IMR-90 (cell line): ENCODE measurements around the gene GPR176. TPM values are rescaled to one million over a fixed set of nuclear protein-coding genes. Genes with fewer than 3 reads are reported as not detected.
"Not testable (repeated sequence)": the region's sequence is repeated elsewhere in the genome, so short reads cannot be mapped to it uniquely, and the experiment has no call there.

Experiments
- ATAC-seq: fragments of 200-7000 bp; cut with Tn5 transposase; 2 replicates; pipeline ENCODE4 v1.9.1; 2020; ENCODE audit warnings: low read depth, mild to moderate bottlenecking, moderate library complexity
- BruUV-seq: library from RNA; stranded (reverse); fragments of 400-500 nt; replicated peaks from 2 replicates; lab custom pipeline; 2021; lab: Mats Ljungman, UMichigan
- CTCF ChIA-PET: fragments of 300-600 bp; formaldehyde crosslinking; extraction: SDS; loops from one replicate; lab custom pipeline; 2021; ENCODE audit warnings: antibody characterized with exemption; lab: Yijun Ruan, JAX
- POLR2A ChIA-PET: fragments of 300-600 bp; sonication (Branson Sonifier 250); formaldehyde crosslinking; loops from one replicate; lab custom pipeline; 2022; ENCODE audit warnings: antibody characterized with exemption; ENCODE audit not compliant: unreplicated experiment; lab: Charles Lee
- DNase-seq: peaks from one replicate; pipeline ENCODE4 v3.0.0; 2013
- H2AFZ ChIP-seq: replicated peaks from 2 replicates; pipeline ENCODE3; 2013; ENCODE audit warnings: low read length, mild to moderate bottlenecking; ENCODE audit not compliant: poor library complexity
- H2AK5ac ChIP-seq: 2 replicates; pipeline ENCODE4 v1.6.1; 2013; ENCODE audit warnings: low read depth, low read length, inconsistent platforms
- H2AK9ac ChIP-seq: replicated peaks from 2 replicates; pipeline ENCODE3; 2013; ENCODE audit warnings: mild to moderate bottlenecking, low read depth, low read length, moderate library complexity; ENCODE audit not compliant: poor library complexity
- H2BK120ac ChIP-seq: 2 replicates; pipeline ENCODE4 v1.6.1; 2013; ENCODE audit warnings: low read depth, low read length, inconsistent platforms
- H2BK15ac ChIP-seq: 3 replicates; pipeline ENCODE4 v1.6.1; 2013; ENCODE audit warnings: low read depth, low read length, inconsistent platforms
- H2BK20ac ChIP-seq: 2 replicates; pipeline ENCODE4 v1.6.1; 2013; ENCODE audit warnings: low read depth, mild to moderate bottlenecking, inconsistent platforms, low read length, moderate library complexity
- H2BK5ac ChIP-seq: 2 replicates; pipeline ENCODE4 v1.6.1; 2013; ENCODE audit warnings: mild to moderate bottlenecking, low read depth, low read length, inconsistent platforms; ENCODE audit not compliant: poor library complexity, severe bottlenecking
- H3K14ac ChIP-seq: replicated peaks from 2 replicates; pipeline ENCODE4 v1.6.1; 2013; ENCODE audit warnings: low read depth, low read length, inconsistent platforms
- H3K18ac ChIP-seq: 2 replicates; pipeline ENCODE4 v1.6.1; 2013; ENCODE audit warnings: low read depth, low read length, control low read depth
- H3K23ac ChIP-seq: 2 replicates; pipeline ENCODE4 v1.6.1; 2013; ENCODE audit warnings: low read depth, low read length, inconsistent platforms
- H3K27ac ChIP-seq: 2 replicates; pipeline ENCODE4 v1.5.1; 2013; ENCODE audit warnings: mild to moderate bottlenecking, control low read depth, low read length; ENCODE audit not compliant: insufficient read depth
- H3K27me3 ChIP-seq: 2 replicates; pipeline ENCODE4 v1.6.1; 2013; ENCODE audit warnings: low read length; ENCODE audit not compliant: control insufficient read depth, insufficient read depth
- H3K36me3 ChIP-seq: 2 replicates; pipeline ENCODE4 v1.6.1; 2013; ENCODE audit warnings: low read length, mixed read lengths; ENCODE audit not compliant: control insufficient read depth, insufficient read depth
- H3K4ac ChIP-seq: 2 replicates; pipeline ENCODE4 v1.6.1; 2013; ENCODE audit warnings: low read depth, low read length, inconsistent platforms
- H3K4me1 ChIP-seq: 2 replicates; pipeline ENCODE4 v1.6.1; 2013; ENCODE audit warnings: low read length, mixed read lengths; ENCODE audit not compliant: control insufficient read depth, insufficient read depth
- H3K4me2 ChIP-seq: 2 replicates; pipeline ENCODE4 v1.6.1; 2013; ENCODE audit warnings: low read depth, mild to moderate bottlenecking, control low read depth, low read length, moderate library complexity
- H3K4me3 ChIP-seq: 2 replicates; pipeline ENCODE4 v1.5.1; 2013; ENCODE audit warnings: low read depth, mild to moderate bottlenecking, control low read depth, low read length, moderate library complexity; ENCODE audit not compliant: insufficient read depth
- H3K56ac ChIP-seq: 2 replicates; pipeline ENCODE4 v1.6.1; 2013; ENCODE audit warnings: low read length, inconsistent platforms; ENCODE audit not compliant: insufficient read depth; ENCODE audit errors: extremely low read depth
- H3K79me1 ChIP-seq, 2 experiments: 2 replicates each; pipeline ENCODE4 v1.6.1; 2013; ENCODE audit warnings: low read length in 2 of 2, inconsistent platforms in 1 of 2, low read depth in 1 of 2
- H3K9ac ChIP-seq: 2 replicates; pipeline ENCODE4 v1.6.1; 2013; ENCODE audit warnings: low read depth, low read length, control low read depth
- H3K9me1 ChIP-seq: 2 replicates; pipeline ENCODE4 v1.6.1; 2013; ENCODE audit warnings: low read length, inconsistent platforms; ENCODE audit not compliant: insufficient read depth
- H3K9me3 ChIP-seq: 2 replicates; pipeline ENCODE4 v1.6.1; 2013; ENCODE audit warnings: low read length; ENCODE audit not compliant: control insufficient read depth, insufficient read depth
- H4K20me1 ChIP-seq: 2 replicates; pipeline ENCODE4 v1.6.1; 2013; ENCODE audit warnings: low read length, inconsistent platforms; ENCODE audit not compliant: insufficient read depth
- H4K5ac ChIP-seq: 2 replicates; pipeline ENCODE4 v1.6.1; 2013; ENCODE audit warnings: mild to moderate bottlenecking, low read depth, low read length, control low read depth
- H4K8ac ChIP-seq, 2 experiments: 2 replicates each; pipeline ENCODE4 v1.6.1; 2013; ENCODE audit warnings: low read depth in 2 of 2, low read length in 2 of 2, control low read depth in 1 of 2, inconsistent platforms in 1 of 2
- H4K91ac ChIP-seq: 2 replicates; pipeline ENCODE4 v1.6.1; 2013; ENCODE audit warnings: low read depth, low read length, inconsistent platforms; ENCODE audit not compliant: insufficient read depth
- WGBS, 2 experiments: methylation state at CpG; one replicate each; pipeline versions ENCODE4 v1.1.5 to v1.1.7; 2013; ENCODE audit warnings: missing lambda C conversion rate in 2 of 2; ENCODE audit not compliant: insufficient read length in 1 of 2; ENCODE audit errors: extremely low coverage in 2 of 2; 5-methylcytosine and 5-hydroxymethylcytosine counted together
- dilution Hi-C: fragments of 300-500 bp; cut with HindIII; formaldehyde crosslinking; loops from one replicate; pipeline ENCODE4 v1.14.3; 2018; ENCODE audit warnings: low sequenced_read_pairs; ENCODE audit not compliant: unreplicated experiment
- in situ Hi-C: fragments of 300-500 bp; cut with MboI; formaldehyde crosslinking; loops from 3 replicates; pipeline ENCODE4 v1.14.3; 2019; ENCODE audit warnings: low sequenced_read_pairs, inconsistent platforms, mixed read lengths
- intact Hi-C: fragments of 100-400 bp; cut with micrococcal nuclease; formaldehyde crosslinking; loops from 2 replicates; pipeline ENCODE4 v1.10.0; 2022
- polyA plus RNA-seq, 3 experiments: library from polyadenylated mRNA; depleted of rRNA; stranded (reverse); fragments of >200 nt; gene quantifications; 2 replicates each; pipeline ENCODE4 v1.2.3, GENCODE V29; 2012; ENCODE audit warnings: low replicate concordance in 1 of 3
- total RNA-seq: library from RNA; depleted of rRNA; stranded (reverse); fragments of >200 nt; gene quantifications from 2 replicates; pipeline ENCODE4 v1.2.3, GENCODE V29; 2012

The GPR176 gene
- total and polyA plus RNA-seq, 2 of the 4 experiments (the other 2 are of a cell fraction), result 114 to 246 TPM

GRCh38 chr15:39812651-39813050 is 107.4 kb downstream of the GPR176 start:
- H4K5ac ChIP-seq, BruUV-seq, H3K56ac ChIP-seq, H2BK20ac ChIP-seq, H2AK9ac ChIP-seq, H3K14ac ChIP-seq, H3K27me3 ChIP-seq, H3K9ac ChIP-seq, H2BK120ac ChIP-seq, H2BK5ac ChIP-seq, H3K9me3 ChIP-seq, H3K27ac ChIP-seq, DNase-seq, POLR2A ChIA-PET, H3K4me2 ChIP-seq, H3K18ac ChIP-seq, H3K9me1 ChIP-seq, ATAC-seq, in situ Hi-C loops, H4K8ac ChIP-seq, H3K4ac ChIP-seq, H3K4me1 ChIP-seq, intact Hi-C loops, H3K23ac ChIP-seq, H2BK15ac ChIP-seq, CTCF ChIA-PET, H2AFZ ChIP-seq, H4K91ac ChIP-seq, dilution Hi-C loops, H2AK5ac ChIP-seq, H3K4me3 ChIP-seq, H3K36me3 ChIP-seq: not testable (repeated sequence)
- Histone ChIP-seq H3K79me1 (peaks cover 33 to 81% of the 10 kb centered on the region in 2 experiments), H4K20me1 (peaks cover 38% of the 10 kb centered on the region; the same call in 1 of the 2 replicates)
- no CpG with 5 or more reads among the region's 3 CpGs for WGBS, 2 experiments
